Tibial nerve (tissue), 4 donors: ENCODE results near the gene LMF1.

ENCODE experiments used
- CTCF ChIP-seq, 5 experiments: fragments of 200-600 bp in 3 of 5; fragments of 450-650 bp in 2 of 5; sonication (generic) in 3 of 5; IDR thresholded peaks; one replicate each; pipeline ENCODE4 v1.5.1; 2016 to 2019; ENCODE audit warnings: antibody characterized with exemption in 5 of 5, mild to moderate bottlenecking in 3 of 5, moderate library complexity in 2 of 5
- EP300 ChIP-seq, 2 donors: sonication (generic); formaldehyde crosslinking; IDR thresholded peaks; one replicate each; pipeline ENCODE4 v1.6.1; 2017; ENCODE audit warnings: antibody characterized with exemption in 2 of 2, mild to moderate bottlenecking in 1 of 2
- POLR2A ChIP-seq, 2 donors: fragments of 450-650 bp; IDR thresholded peaks; one replicate each; pipeline ENCODE4 v1.6.1; 2017; ENCODE audit warnings: antibody characterized with exemption in 2 of 2, mild to moderate bottlenecking in 2 of 2, moderate library complexity in 2 of 2

- TF ChIP-seq CTCF (IDR thresholded peaks at IDR 0.05) (no peak), POLR2A (IDR thresholded peaks at IDR 0.05) (no peak), EP300 (IDR thresholded peaks at IDR 0.05) (no peak)
These were observed 165.3 kb downstream of the LMF1 start for GRCh38 chr16:805474-805873.
